Immature natural killer cell (primary cell): ENCODE data around the gene INO80C. TPM values are rescaled to one million over a fixed set of nuclear protein-coding genes. Genes with fewer than 3 reads are reported as not detected.

Source experiments
- DNase-seq, 3 donors: peaks; one replicate each; pipeline ENCODE4 v3.0.0; 2022; ENCODE audit warnings: mixed read lengths in 1 of 3
- H3K27ac Mint-ChIP-seq, 6 donors: one replicate each; pipeline ENCODE4 v1.8.0; 2020; ENCODE audit warnings: mixed read lengths in 6 of 6, mild to moderate bottlenecking in 5 of 6, inconsistent platforms in 4 of 6, moderate library complexity in 3 of 6
- H3K27me3 Mint-ChIP-seq, 3 donors: one replicate each; pipeline ENCODE4 v1.8.0; 2020 to 2021; ENCODE audit warnings: low read depth in 3 of 3, mild to moderate bottlenecking in 3 of 3, mixed read lengths in 3 of 3, moderate library complexity in 3 of 3, inconsistent platforms in 1 of 3
- H3K36me3 Mint-ChIP-seq, 3 donors: one replicate each; pipeline ENCODE4 v1.8.0; 2020; ENCODE audit warnings: mixed read lengths in 3 of 3, inconsistent platforms in 2 of 3, mild to moderate bottlenecking in 2 of 3
- H3K4me1 Mint-ChIP-seq, 2 donors: one replicate each; pipeline ENCODE4 v1.8.0; 2020; ENCODE audit warnings: inconsistent platforms in 2 of 2, mild to moderate bottlenecking in 2 of 2, mixed read lengths in 2 of 2, moderate library complexity in 1 of 2
- H3K4me3 Mint-ChIP-seq, 5 donors: one replicate each; pipeline ENCODE4 v1.8.0; 2020; ENCODE audit warnings: mild to moderate bottlenecking in 5 of 5, mixed read lengths in 5 of 5, inconsistent platforms in 3 of 5, moderate library complexity in 3 of 5
- H3K9me3 Mint-ChIP-seq, 6 donors: one replicate each; pipeline ENCODE4 v1.8.0; 2020; ENCODE audit warnings: mild to moderate bottlenecking in 6 of 6, mixed read lengths in 6 of 6, inconsistent platforms in 4 of 6, moderate library complexity in 3 of 6
- polyA plus RNA-seq, 3 donors: library from polyadenylated mRNA; unstranded; fragments of 300-500 nt; fragmentation: Illumina TruSeq; gene quantifications; one replicate each; pipeline ENCODE4 v1.2.3, GENCODE V29; 2021

The INO80C gene, protein sequence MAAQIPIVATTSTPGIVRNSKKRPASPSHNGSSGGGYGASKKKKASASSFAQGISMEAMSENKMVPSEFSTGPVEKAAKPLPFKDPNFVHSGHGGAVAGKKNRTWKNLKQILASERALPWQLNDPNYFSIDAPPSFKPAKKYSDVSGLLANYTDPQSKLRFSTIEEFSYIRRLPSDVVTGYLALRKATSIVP
- 10 to 100 TPM; 12.7 to 28.6 (median 24.6) TPM for polyA plus RNA-seq

DNA sequence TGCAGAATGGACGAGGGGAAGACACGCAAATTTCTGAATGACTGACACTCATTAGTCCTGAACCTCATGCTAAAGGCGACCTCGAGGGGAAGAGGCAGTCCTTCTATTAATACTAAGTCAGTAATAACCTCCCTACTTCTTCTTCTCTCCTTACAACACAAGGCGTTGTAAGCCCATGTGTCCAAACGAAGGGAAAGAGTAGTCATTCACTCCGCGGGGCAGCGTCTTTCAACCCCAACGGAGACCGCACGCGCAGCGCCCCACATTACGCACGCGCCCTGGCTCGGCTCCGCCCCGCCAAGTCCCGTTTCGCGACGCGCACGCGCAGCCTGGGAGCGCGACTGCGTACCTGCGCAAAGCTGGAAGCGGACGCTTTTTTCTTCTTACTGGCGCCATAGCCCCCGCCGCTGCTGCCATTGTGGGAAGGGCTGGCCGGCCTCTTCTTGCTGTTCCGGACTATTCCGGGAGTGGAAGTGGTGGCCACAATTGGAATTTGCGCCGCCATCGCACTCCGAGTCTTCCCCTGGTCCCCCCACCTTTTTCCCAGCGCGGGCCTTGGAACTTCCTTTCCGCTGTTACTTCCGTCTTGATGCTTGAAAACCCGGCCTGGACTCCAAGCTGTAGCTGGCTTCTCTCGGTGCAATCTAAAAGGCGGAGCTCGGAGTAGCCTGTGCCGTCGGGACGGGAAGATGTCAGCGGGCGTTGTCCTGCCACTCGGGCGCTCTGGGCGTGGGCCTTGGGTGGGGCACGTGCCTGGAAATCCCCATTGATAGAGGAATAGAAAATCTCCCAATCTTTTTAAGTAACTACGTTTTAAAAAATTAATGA, at the start of gene INO80C:
TSS of gene INO80C (minus strand) at position 591 of the 828 bp plus-strand sequence. CDS start at position 505, 86 bp downstream.
- peak; percentile 91 to 92 (median 92) for DNase-seq
- no peaks in the 10 kb centered on the region for H3K9me3 Mint-ChIP-seq
- H3K27ac Mint-ChIP-seq, result peak within 1 kb of the TSS; percentile 94 to 100 (median 100)
- H3K36me3 Mint-ChIP-seq, result no peaks in the 10 kb centered on the region
- H3K27me3 Mint-ChIP-seq, result peaks cover 10 to 12% (median 10%) of the 10 kb centered on the region in 3 donors
- H3K4me1 Mint-ChIP-seq, result peaks cover 21 to 28% of the 10 kb centered on the region in 2 donors
- peak within 1 kb of the TSS; percentile 95 to 99 (median 99) for H3K4me3 Mint-ChIP-seq

DNA sequence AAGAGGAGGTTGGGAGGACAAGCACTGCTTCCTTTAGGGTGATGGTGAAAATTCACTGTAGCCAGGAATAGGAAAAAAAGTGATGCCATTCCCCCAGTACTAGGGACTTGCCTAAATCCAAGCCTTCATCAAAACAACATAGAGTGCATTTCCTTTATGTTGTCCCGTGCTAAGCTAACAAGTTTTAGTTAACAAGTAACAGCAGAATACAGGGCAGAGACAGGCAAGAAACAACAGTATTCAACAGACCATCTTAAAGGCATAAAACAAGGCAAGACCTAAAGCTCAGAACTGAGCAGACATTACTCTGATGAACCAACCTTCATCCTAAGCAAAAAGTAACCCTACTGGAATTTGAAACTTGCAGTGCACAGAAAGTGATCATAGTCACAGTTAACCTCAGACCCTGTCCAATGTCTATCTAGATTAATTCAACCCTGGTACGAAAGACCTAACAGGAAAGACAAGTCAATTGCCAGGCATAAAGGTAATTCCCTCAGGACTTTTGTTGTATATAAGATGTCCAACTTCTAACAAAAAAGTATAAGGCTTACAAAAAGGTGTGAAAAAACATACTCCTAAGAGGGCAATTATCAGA, 49.3 kb upstream of the INO80C start:
- no peaks in the 10 kb centered on the region for H3K4me1 Mint-ChIP-seq
- H3K27me3 Mint-ChIP-seq, result peaks cover 2 to 13% (median 5%) of the 10 kb centered on the region in 3 donors
- H3K27ac Mint-ChIP-seq, result no peak overlapping the region
- no peaks in the 10 kb centered on the region for H3K36me3 Mint-ChIP-seq
- DNase-seq, result no peak
- H3K4me3 Mint-ChIP-seq, result no peak overlapping the region
- H3K9me3 Mint-ChIP-seq, result no peaks in the 10 kb centered on the region

DNA sequence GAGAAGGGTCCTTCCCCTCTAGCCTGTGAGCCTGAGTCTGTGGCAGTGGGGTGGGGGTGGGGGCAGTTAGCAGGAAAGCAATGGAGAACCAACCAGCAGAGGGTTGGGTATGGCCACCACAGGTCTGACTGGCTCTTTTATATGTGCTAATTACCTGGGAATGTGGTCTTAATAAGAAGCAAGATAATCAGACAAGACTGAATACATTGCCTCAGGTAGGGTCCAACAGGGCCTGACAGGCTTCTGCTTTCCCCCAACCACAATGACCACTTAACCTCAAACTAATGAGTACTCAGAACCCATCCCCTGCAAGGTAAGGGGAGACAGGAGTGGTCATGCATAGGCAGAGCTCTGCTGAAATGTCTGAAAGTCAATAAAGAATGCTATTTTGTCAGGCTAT, 44.6 kb upstream of the INO80C start:
- Mint-ChIP-seq H3K4me1 (no peaks in the 10 kb centered on the region), H3K4me3 (no peak overlapping the region), H3K36me3 (no peaks in the 10 kb centered on the region), H3K9me3 (no peaks in the 10 kb centered on the region), H3K27me3 (peaks cover 4 to 13% (median 7%) of the 10 kb centered on the region in 3 donors), H3K27ac (no peak overlapping the region)
- DNase-seq, result no peak

DNA sequence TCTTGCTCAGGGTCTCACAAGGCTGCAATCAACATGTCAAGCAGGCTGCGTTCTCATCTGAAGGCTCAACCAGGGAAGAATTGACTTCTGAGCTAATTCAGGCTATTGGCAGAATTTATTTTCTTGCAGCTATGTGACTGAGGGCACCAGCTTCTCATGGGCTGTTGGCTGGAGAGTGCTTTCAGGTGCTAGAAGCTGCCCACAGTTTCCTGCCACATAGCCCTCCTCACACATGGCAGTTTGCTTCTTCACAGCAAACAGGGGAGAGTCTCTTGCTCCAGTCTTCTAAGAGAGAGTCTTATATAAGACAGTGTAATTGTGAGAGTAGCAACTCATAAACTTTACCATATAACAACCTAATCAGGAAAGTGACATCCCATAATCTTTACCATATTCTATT, 37.5 kb upstream of the INO80C start:
- Mint-ChIP-seq H3K27ac (peak overlapping the region in 3 of 6 donors; percentile 6 to 56 (median 15)), H3K9me3 (peaks cover 0 to 2% (median 0%) of the 10 kb centered on the region in 6 donors), H3K4me3 (peak overlapping the region in 2 of 5 donors; percentile 2 to 5), H3K4me1 (peaks cover 12 to 24% of the 10 kb centered on the region in 2 donors), H3K27me3 (peaks cover 0 to 6% (median 6%) of the 10 kb centered on the region in 3 donors), H3K36me3 (no peaks in the 10 kb centered on the region)
- no peak for DNase-seq

DNA sequence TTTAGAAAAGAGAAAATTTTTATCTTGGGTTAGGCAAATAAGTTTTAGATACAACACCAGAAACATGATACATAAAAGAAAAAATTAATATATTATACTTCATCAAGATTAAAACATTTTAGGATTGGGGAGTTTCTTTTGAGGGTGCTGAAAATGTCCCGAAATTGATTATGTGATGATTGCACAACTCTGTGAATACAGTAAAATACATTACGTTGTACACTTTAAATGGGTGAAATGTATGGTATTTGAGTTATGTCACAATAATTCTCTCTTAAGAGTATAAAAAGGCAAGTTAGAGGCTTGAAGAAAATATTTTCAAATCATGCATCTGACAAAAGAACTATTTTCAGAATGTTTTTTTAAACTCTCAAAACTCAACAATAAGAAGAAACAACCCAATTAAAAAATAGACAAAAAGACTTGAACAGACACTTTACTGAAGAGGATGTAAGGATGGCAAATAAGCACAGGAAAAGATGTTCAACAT, 36.2 kb upstream of the INO80C start:
- Mint-ChIP-seq H3K27me3 (peaks cover 1 to 8% (median 6%) of the 10 kb centered on the region in 3 donors), H3K4me1 (peaks cover 12 to 24% of the 10 kb centered on the region in 2 donors), H3K27ac (no peak overlapping the region), H3K4me3 (no peak overlapping the region), H3K9me3 (peaks cover 0 to 2% (median 0%) of the 10 kb centered on the region in 6 donors), H3K36me3 (no peaks in the 10 kb centered on the region)
- DNase-seq, result no peak

DNA sequence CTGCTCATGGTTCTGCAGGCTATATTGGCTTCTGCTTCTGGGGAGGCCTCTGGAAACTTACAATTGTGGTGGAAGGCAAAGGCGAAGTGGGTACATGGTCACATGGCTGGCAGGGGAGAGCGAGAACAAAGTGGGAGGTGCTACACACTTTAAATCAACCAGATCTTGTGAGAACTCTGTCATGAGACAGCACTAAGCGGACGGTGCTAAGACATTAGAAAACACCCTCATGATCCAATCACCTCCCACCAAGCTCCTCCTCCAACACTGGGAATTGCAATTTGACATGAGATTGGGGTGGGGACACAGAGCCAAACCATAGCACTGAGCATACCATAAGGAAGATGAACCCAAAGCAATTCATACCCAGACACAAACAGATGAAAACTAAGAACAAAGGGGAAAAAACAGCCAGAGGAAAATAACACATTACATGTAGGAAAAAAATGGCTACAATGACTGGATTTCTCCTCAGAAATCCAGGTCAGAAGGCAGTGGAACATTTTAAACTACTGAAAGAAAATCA, 31.1 kb upstream of the INO80C start:
- peaks cover 0 to 2% (median 0%) of the 10 kb centered on the region in 6 donors for H3K9me3 Mint-ChIP-seq
- H3K27ac Mint-ChIP-seq, result no peak overlapping the region
- DNase-seq, result no peak
- no peaks in the 10 kb centered on the region for H3K36me3 Mint-ChIP-seq
- no peak overlapping the region for H3K4me3 Mint-ChIP-seq
- H3K4me1 Mint-ChIP-seq, result peaks cover 25 to 35% of the 10 kb centered on the region in 2 donors
- H3K27me3 Mint-ChIP-seq, result peaks cover 1 to 19% (median 3%) of the 10 kb centered on the region in 3 donors

DNA sequence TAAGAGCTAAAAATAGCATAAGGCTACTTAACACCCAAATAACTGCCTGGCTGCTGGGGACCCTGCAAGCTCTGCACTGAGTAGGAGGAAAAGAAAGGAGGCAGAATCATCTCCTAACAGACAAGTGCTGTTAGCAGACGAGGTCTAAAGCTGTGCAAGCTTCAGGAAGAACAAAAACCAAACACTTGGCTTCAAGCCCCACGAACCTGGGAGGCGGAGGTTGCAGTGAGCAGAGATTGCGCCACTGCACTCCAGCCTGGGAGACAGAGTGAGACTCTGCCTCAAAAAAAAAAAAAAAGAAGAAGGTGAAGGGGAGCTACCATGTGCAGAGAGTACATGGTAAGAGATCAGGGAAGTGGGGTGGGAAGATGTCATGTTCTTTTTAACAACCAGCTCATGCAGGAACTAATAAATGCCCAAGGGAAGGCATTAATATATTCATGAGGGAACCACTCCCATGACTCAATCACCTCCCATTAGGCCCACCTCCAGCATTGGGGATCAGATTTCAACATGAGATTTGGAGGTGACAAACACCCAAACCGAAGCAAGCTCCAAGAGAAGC, 28.8 kb upstream of the INO80C start:
- H3K9me3 Mint-ChIP-seq, result peaks cover 0 to 2% (median 0%) of the 10 kb centered on the region in 6 donors
- peaks cover 25 to 35% of the 10 kb centered on the region in 2 donors for H3K4me1 Mint-ChIP-seq
- H3K4me3 Mint-ChIP-seq, result peak overlapping the region; percentile 57 to 83 (median 71)
- peaks cover 1 to 15% (median 3%) of the 10 kb centered on the region in 3 donors for H3K27me3 Mint-ChIP-seq
- no peak for DNase-seq
- peak overlapping the region in 5 of 6 donors; percentile 14 to 84 (median 67) for H3K27ac Mint-ChIP-seq
- no peaks in the 10 kb centered on the region for H3K36me3 Mint-ChIP-seq

DNA sequence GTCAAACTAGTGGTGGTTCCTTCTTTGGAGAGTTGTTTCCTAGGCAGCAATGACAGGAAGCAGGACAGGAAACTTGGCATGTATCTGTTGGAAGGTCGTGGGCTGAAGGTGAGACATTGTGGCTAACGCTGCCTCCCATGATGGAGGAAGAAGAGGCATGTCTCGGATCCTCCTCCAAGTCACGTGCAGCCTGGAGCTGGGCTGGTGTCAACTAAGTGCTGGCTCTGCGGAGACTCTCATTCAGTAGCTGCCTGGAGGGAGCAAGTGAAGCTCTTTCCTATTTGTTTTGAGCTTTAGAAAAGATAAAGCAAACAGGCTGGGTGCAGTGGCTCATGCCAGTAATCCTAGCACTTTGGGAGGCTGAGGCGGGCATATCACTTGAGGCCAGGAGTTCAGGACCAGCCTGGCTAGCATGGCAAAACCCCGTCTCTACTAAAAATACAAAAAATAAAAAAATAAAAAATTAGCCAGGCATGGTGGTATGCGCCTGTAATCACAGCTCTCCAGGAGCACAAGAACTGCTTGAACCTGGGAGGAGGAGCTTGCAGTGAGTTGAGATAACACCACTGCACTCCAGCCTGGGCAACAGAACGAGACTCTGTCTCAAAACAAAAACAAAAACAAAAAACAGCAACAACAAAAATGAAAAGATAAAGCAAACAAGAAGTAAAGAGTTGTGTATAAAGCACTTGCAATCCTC, 28.2 kb upstream of the INO80C start:
- peak; percentile 17 to 35 (median 21) for DNase-seq
- Mint-ChIP-seq H3K4me1 (peaks cover 25 to 35% of the 10 kb centered on the region in 2 donors), H3K27me3 (peaks cover 1 to 15% (median 3%) of the 10 kb centered on the region in 3 donors)

DNA sequence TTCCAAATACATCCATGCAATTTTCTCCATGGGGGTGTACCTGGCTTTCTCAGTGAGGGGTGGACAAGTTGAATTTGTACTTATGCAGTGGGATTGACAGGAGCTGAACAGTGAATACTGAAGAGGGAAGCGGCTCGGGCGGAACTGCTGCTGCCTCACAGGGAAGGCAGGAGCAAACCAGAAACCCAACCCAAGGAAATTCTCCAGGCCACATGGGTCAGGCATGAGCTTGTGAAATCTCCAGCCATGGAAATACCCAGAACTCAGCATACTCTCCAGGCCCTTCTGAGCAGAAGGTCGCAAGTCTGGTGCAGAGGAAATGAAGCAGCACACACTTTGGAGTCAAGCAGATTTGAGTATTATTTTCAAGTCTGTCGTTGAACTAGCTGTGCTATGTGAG, 26.5 kb upstream of the INO80C start:
- Mint-ChIP-seq H3K9me3 (no peaks in the 10 kb centered on the region), H3K4me1 (peaks cover 25 to 35% of the 10 kb centered on the region in 2 donors), H3K27ac (peak overlapping the region in 2 of 6 donors; percentile 31 to 46)

More for the DNA sequence above, 28.2 kb upstream of the INO80C start:
- Mint-ChIP-seq H3K36me3 (no peaks in the 10 kb centered on the region), H3K9me3 (peaks cover 0 to 2% (median 0%) of the 10 kb centered on the region in 6 donors), H3K27ac (peak overlapping the region; percentile 54 to 84 (median 74)), H3K4me3 (peak overlapping the region; percentile 57 to 83 (median 76))

DNA sequence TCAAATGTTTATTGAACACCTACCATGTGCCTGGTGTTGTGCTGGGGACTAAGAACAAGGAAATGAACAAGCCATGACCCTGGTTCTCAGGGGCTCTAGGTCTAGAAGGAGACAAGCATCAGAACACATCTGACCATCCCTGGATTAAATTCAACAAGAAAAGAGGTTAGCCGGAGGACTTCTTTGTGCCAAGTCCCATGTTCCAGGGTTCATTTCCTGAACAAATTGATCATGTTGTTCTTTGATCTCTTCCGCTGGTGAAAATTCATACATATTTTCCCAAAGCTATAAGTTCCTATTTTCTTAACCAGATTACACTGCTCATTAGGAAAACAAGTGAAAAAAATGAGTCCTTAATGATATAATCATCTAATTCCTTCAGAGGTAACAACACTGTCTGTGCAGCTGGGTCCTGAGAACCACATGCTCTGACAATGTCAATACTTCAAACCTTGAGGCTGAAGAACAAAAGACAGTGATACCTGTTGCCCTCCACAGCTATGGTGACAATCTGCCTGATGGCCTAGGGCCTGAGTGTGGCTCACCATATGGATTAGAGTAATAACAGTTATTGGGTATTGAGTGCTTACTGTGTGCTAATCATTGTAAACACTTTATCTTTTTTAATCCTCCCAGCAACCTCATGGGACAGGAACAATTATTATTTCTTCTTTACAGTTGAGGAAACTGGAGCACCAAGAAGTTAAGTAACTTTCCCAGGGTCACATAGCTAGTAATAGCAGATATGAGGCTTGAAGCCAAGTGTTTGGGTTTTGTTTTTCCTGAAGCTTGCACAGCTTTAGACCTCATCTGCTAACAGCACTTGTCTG, 24.6 kb upstream of the INO80C start:
- DNase-seq, result no peak
- H3K27ac Mint-ChIP-seq, result peak overlapping the region in 1 of 6 donors; percentile 60

More for the DNA sequence above, 26.5 kb upstream of the INO80C start:
- DNase-seq, result no peak
- peaks cover 1 to 13% (median 3%) of the 10 kb centered on the region in 3 donors for H3K27me3 Mint-ChIP-seq
- no peak overlapping the region for H3K4me3 Mint-ChIP-seq
- no peaks in the 10 kb centered on the region for H3K36me3 Mint-ChIP-seq

DNA sequence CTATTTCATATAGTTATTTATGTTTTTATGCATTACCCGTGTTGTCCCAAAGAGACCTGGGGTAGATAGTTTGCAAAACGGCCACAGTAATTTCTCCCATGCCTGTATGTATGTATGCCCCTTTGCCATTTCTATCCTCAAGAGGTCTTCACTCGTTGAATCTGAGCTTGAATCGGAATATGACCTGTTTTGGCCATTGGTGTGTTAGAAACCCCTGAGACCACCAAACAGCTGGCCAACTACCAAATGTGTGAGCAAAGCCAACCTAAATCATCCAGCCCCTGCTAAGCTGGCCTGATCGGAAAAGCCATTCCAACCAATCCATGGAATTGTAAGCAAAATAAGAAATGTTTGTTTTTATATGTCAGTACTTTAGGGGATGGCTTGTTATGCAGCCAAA, 23.4 kb upstream of the INO80C start:
- H3K9me3 Mint-ChIP-seq, result no peaks in the 10 kb centered on the region
- no peak overlapping the region for H3K27ac Mint-ChIP-seq
- DNase-seq, result no peak
- peaks cover 9 to 19% of the 10 kb centered on the region in 2 donors for H3K4me1 Mint-ChIP-seq
- H3K36me3 Mint-ChIP-seq, result no peaks in the 10 kb centered on the region
- no peak overlapping the region for H3K4me3 Mint-ChIP-seq
- peaks cover 0 to 2% (median under 1%) of the 10 kb centered on the region in 3 donors for H3K27me3 Mint-ChIP-seq

More for the DNA sequence above, 24.6 kb upstream of the INO80C start:
- H3K27me3 Mint-ChIP-seq, result peaks cover 0 to 5% (median 2%) of the 10 kb centered on the region in 3 donors
- H3K36me3 Mint-ChIP-seq, result no peaks in the 10 kb centered on the region
- peaks cover 21 to 31% of the 10 kb centered on the region in 2 donors for H3K4me1 Mint-ChIP-seq
- H3K4me3 Mint-ChIP-seq, result no peak overlapping the region
- H3K9me3 Mint-ChIP-seq, result no peaks in the 10 kb centered on the region
